ENCODE results near the gene TTF2.

DNA sequence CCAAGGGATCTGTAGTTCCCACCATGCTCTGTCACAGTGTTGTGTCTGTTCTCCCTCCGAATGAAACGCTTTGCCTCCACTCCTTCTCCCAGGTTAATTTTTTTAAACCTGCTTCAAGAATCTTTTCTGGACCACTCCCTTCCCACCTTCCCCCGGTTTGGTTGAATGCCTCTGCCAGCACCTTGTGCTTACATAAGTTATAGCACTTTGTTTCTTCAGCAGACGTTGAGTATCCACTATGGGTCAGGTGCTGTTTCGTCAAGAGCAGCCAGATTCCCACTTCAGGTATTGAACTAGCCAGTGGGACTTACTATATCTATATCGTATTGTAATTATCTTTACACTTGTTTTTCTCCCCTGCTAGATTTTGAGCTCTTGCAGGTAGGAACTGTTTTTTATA lies 27.6 kb downstream of the TTF2 start:
- TF ChIP-seq CTCF (IDR thresholded peaks at IDR 0.05), result no peak
- TF ChIP-seq POLR2A (IDR thresholded peaks at IDR 0.05), result no peak
